WTC11 (cell line): ENCODE data around the gene ALAS1. TPM values are rescaled to one million over a fixed set of nuclear protein-coding genes. Genes with fewer than 3 reads are reported as not detected.
A peak's percentile ranks its signal among the peaks of the same experiment; 100 is the strongest.

Experiments used
- ATAC-seq: fragments of 200-7000 bp; cut with Tn5 transposase; 2 replicates; pipeline ENCODE4 v1.10.0; 2021; ENCODE audit warnings: mild to moderate bottlenecking, moderate library complexity
- Bru-seq: library from RNA; stranded (reverse); fragments of 400-500 nt; gene quantifications from one replicate; lab custom pipeline; 2021; lab: Mats Ljungman, UMichigan
- CTCF ChIA-PET: fragments of 300-600 bp; sonication (Branson Sonifier 250); formaldehyde crosslinking; loops from one replicate; lab custom pipeline; 2021; ENCODE audit warnings: antibody characterized with exemption; lab: Charles Lee
- POLR2A ChIA-PET: fragments of 350-600 bp; sonication (Branson Sonifier 250); formaldehyde crosslinking; loops from one replicate; lab custom pipeline; 2021; ENCODE audit warnings: antibody characterized with exemption; lab: Charles Lee
- DNase-seq: peaks from one replicate; pipeline ENCODE4 v3.0.0; 2021; ENCODE audit warnings: low spot score
- H3K27ac Mint-ChIP-seq: 2 replicates; pipeline ENCODE4 v1.8.0; 2021; ENCODE audit warnings: mixed read lengths
- H3K27me3 Mint-ChIP-seq: 2 replicates; pipeline ENCODE4 v1.8.0; 2021; ENCODE audit warnings: low read depth, mild to moderate bottlenecking, moderate library complexity, mixed read lengths
- H3K36me3 Mint-ChIP-seq: 2 replicates; pipeline ENCODE4 v1.8.0; 2021; ENCODE audit warnings: mixed read lengths
- H3K4me1 Mint-ChIP-seq: 2 replicates; pipeline ENCODE4 v1.8.0; 2022; ENCODE audit warnings: mixed read lengths
- H3K4me3 Mint-ChIP-seq: 2 replicates; pipeline ENCODE4 v1.8.0; 2021; ENCODE audit warnings: mild to moderate bottlenecking, moderate library complexity, mixed read lengths
- H3K9me3 Mint-ChIP-seq: 2 replicates; pipeline ENCODE4 v1.8.0; 2021; ENCODE audit warnings: mixed read lengths
- CREM ChIP-seq: sonication (generic); formaldehyde crosslinking; IDR thresholded peaks from 2 replicates; pipeline ENCODE4 v1.8.1; 2022; ENCODE audit warnings: mild to moderate bottlenecking, missing genetic modification reagents, moderate library complexity
- ETV6 ChIP-seq: sonication (generic); formaldehyde crosslinking; IDR thresholded peaks from 2 replicates; pipeline ENCODE4 v1.8.1; 2022; ENCODE audit warnings: mild to moderate bottlenecking, missing genetic modification reagents
- FOXK1 ChIP-seq: sonication (generic); formaldehyde crosslinking; IDR thresholded peaks from 2 replicates; pipeline ENCODE4 v1.8.0; 2022; ENCODE audit warnings: mild to moderate bottlenecking, moderate library complexity, missing genetic modification reagents
- FOXP1 ChIP-seq: sonication (generic); formaldehyde crosslinking; IDR thresholded peaks from 2 replicates; pipeline ENCODE4 v1.8.0; 2022; ENCODE audit warnings: missing genetic modification reagents, mild to moderate bottlenecking, moderate library complexity, borderline replicate concordance
- FOXP4 ChIP-seq: sonication (generic); formaldehyde crosslinking; IDR thresholded peaks from 2 replicates; pipeline ENCODE4 v1.8.0; 2022; ENCODE audit warnings: mild to moderate bottlenecking, missing genetic modification reagents
- GRHL2 ChIP-seq: fragments of 250-450 bp; sonication (Bioruptor Pico); IDR thresholded peaks from 2 replicates; pipeline ENCODE4 v1.8.0; 2022; ENCODE audit warnings: mild to moderate bottlenecking, moderate library complexity; ENCODE audit not compliant: insufficient replicate concordance, severe bottlenecking
- IRF1 ChIP-seq: sonication (generic); formaldehyde crosslinking; IDR thresholded peaks from 2 replicates; pipeline ENCODE4 v1.8.0; 2023; ENCODE audit warnings: missing genetic modification reagents
- MXD4 ChIP-seq: fragments of 250-450 bp; sonication (Bioruptor Pico); IDR thresholded peaks from 2 replicates; pipeline ENCODE4 v1.8.0; 2021; ENCODE audit warnings: mild to moderate bottlenecking, moderate library complexity, borderline replicate concordance
- NFE2L1 ChIP-seq: sonication (generic); formaldehyde crosslinking; IDR thresholded peaks from 2 replicates; pipeline ENCODE4 v1.8.1; 2023; ENCODE audit warnings: missing genetic modification reagents
- NFYB ChIP-seq: sonication (generic); formaldehyde crosslinking; conservative IDR thresholded peaks from 2 replicates; pipeline ENCODE4 v1.8.0; 2022; ENCODE audit warnings: low read depth, missing genetic modification reagents
- PRDM15 ChIP-seq: sonication (generic); formaldehyde crosslinking; IDR thresholded peaks from 2 replicates; pipeline ENCODE4 v1.8.0; 2022; ENCODE audit warnings: missing genetic modification reagents
- RORB ChIP-seq: fragments of 250-450 bp; sonication (Bioruptor Pico); IDR thresholded peaks from 2 replicates; pipeline ENCODE4 v1.9.0; 2021; ENCODE audit warnings: mild to moderate bottlenecking
- TEAD1 ChIP-seq: sonication (generic); formaldehyde crosslinking; IDR thresholded peaks from 2 replicates; pipeline ENCODE4 v1.8.0; 2022; ENCODE audit warnings: mild to moderate bottlenecking, missing genetic modification reagents
- USF1 ChIP-seq: sonication (generic); formaldehyde crosslinking; IDR thresholded peaks from 2 replicates; pipeline ENCODE4 v1.8.0; 2022; ENCODE audit warnings: mild to moderate bottlenecking, missing genetic modification reagents
- USF2 ChIP-seq: sonication (generic); formaldehyde crosslinking; IDR thresholded peaks from 2 replicates; pipeline ENCODE4 v1.8.1; 2023; ENCODE audit warnings: mild to moderate bottlenecking, missing genetic modification reagents, moderate library complexity
- ZNF281 ChIP-seq: sonication (generic); formaldehyde crosslinking; IDR thresholded peaks from 2 replicates; pipeline ENCODE4 v1.8.0; 2023; ENCODE audit warnings: mild to moderate bottlenecking, missing genetic modification reagents
- ZNF532 ChIP-seq: fragments of 250-450 bp; sonication (Bioruptor Pico); IDR thresholded peaks from 2 replicates; pipeline ENCODE4 v1.9.0; 2021; ENCODE audit warnings: mild to moderate bottlenecking, borderline replicate concordance
- long read RNA-seq, 3 experiments: library from RNA in 1 of 3; library from capped mRNA in 1 of 3; library from polyadenylated mRNA in 1 of 3; unstranded in 2 of 3; stranded (forward) in 1 of 3; transcript quantifications; one replicate each; pipeline ENCODE4 v2.0.0, GENCODE V29; 2021
- total RNA-seq: library from RNA; stranded (reverse); gene quantifications from 3 replicates; pipeline ENCODE4 v1.2.3, GENCODE V29; 2021

The ALAS1 gene
- 39.1 to 43.0 TPM (median 39.4 TPM) in 3 replicates for total RNA-seq
- Bru-seq, nascent RNA = percentile 80 among the genes with signal in this experiment
- long read RNA-seq, experiment 1, transcript ALAS1-204 (11 exons, 2,125 nt) = major isoform, 128 of 222 reads
- long read RNA-seq, experiment 1, transcript ALAS1-205 (12 exons, 2,356 nt) = minor isoform, 47 of 222 reads
- long read RNA-seq, experiment 1, partial matches to known transcripts = 13 of 222 reads
- long read RNA-seq, experiment 1, other reads (novel, unspliced or antisense) = 25 of 222 reads
- long read RNA-seq, experiment 2, transcript ALAS1-205 (12 exons, 2,356 nt) = minor isoform, 6 of 53 reads
- long read RNA-seq, experiment 2, transcript ALAS1-204 (11 exons, 2,125 nt) = major isoform, 22 of 53 reads
- long read RNA-seq, experiment 2, partial matches to known transcripts = 12 of 53 reads
- long read RNA-seq, experiment 2, other reads (novel, unspliced or antisense) = 9 of 53 reads
- long read RNA-seq, experiment 3, transcript ALAS1-204 (11 exons, 2,125 nt) = major isoform, 21 of 54 reads
- long read RNA-seq, experiment 3, transcript ALAS1-205 (12 exons, 2,356 nt) = minor isoform, 15 of 54 reads
- long read RNA-seq, experiment 3, partial matches to known transcripts = 7 of 54 reads
- long read RNA-seq, experiment 3, other reads (novel, unspliced or antisense) = 7 of 54 reads

GRCh38 chr3:52197842-52198625, at the start of gene ALAS1:
ALAS1 (plus strand) TSS chr3:52198160; CDS start chr3:52199242, 1,082 bp downstream.
- Mint-ChIP-seq H3K9me3 (no peaks in the 10 kb centered on the region), H3K27ac (peak within 1 kb of the TSS; percentile 50), H3K27me3 (peaks cover 11% of the 10 kb centered on the region), H3K4me1 (peaks cover 15% of the 10 kb centered on the region), H3K4me3 (peak within 1 kb of the TSS; percentile 93), H3K36me3 (peaks cover 23% of the 10 kb centered on the region)
- CTCF ChIA-PET = interaction anchor here (0.8 to 1.7 kb wide), 6 partner anchors 22 to 145 kb away, joined by 3 to 5 read pairs (median 4); no protein-coding TSS in a partner anchor
- DNase-seq (peak; percentile 95), ATAC-seq (peak; percentile 95)
- POLR2A ChIA-PET = interaction anchor here (1.1 kb wide), 1 partner anchor 43 kb away, joined by 4 read pairs; the partner anchor contains the start of gene POC1A
- no peak for TF ChIP-seq ZNF532
- TF ChIP-seq FOXP1 = peak; percentile 87; the same call in 1 of the 2 replicates
- TF ChIP-seq NFE2L1 (CRISPR knock-in tag) = 0 out of 2 replicates have a peak, but pooled peaks have one; percentile 19
- 0 out of 2 replicates have a peak, but pooled peaks have one; percentile 20 for TF ChIP-seq ZNF281 (CRISPR knock-in tag)
- TF ChIP-seq GRHL2 (CRISPR knock-in tag) = no peak
- peak; percentile 27; the same call in 1 of the 2 replicates for TF ChIP-seq USF2 (CRISPR knock-in tag)
- TF ChIP-seq FOXK1 (CRISPR knock-in tag) = peak; percentile 34; the same call in 1 of the 2 replicates
- TF ChIP-seq NFYB (CRISPR knock-in tag) = no peak
- peak; percentile 45; the same call in 1 of the 2 replicates for TF ChIP-seq CREM (CRISPR knock-in tag)
- TF ChIP-seq FOXP4 (CRISPR knock-in tag) = peak; percentile 66; the same call in 1 of the 2 replicates
- TF ChIP-seq PRDM15 (CRISPR knock-in tag) = no peak
- TF ChIP-seq IRF1 (CRISPR knock-in tag) = peak; percentile 68
- peak; percentile 26; the same call in 1 of the 2 replicates for TF ChIP-seq USF1 (CRISPR knock-in tag)
- TF ChIP-seq RORB (CRISPR knock-in tag) = no peak
- TF ChIP-seq ETV6 (CRISPR knock-in tag) = peak; percentile 18; the same call in 1 of the 2 replicates
- peak; percentile 75; the same call in 1 of the 2 replicates for TF ChIP-seq TEAD1 (CRISPR knock-in tag)
- no peak for TF ChIP-seq MXD4
